Erythroblast (primary cell): ENCODE data around the gene MEGF11.

ENCODE experiments used
- GATA1 ChIP-seq: IDR thresholded peaks from 2 replicates; pipeline ENCODE4 v1.6.1; 2011; ENCODE audit warnings: low read depth, mild to moderate bottlenecking, control low read depth, low read length, moderate library complexity
- POLR2A ChIP-seq: IDR thresholded peaks from 2 replicates; pipeline ENCODE4 v1.6.1; 2011; ENCODE audit warnings: mild to moderate bottlenecking, low read length

- TF ChIP-seq POLR2A: no peak
- no peak for TF ChIP-seq GATA1
Observed at GRCh38 chr15:66284271-66284670, 30.7 kb upstream of the MEGF11 start.
